Astrocyte (in vitro differentiated cells and primary cell): ENCODE measurements around the gene MBNL1. TPM values are rescaled to one million over a fixed set of nuclear protein-coding genes. Genes with fewer than 3 reads are reported as not detected.

Experiments
- DNase-seq: peaks from one replicate; pipeline ENCODE4 v3.0.0-alpha.2; 2010; ENCODE audit warnings: low read depth
- FAIRE-seq: peaks from 2 replicates; lab custom pipeline; 2011; peaks lifted over from hg19 to GRCh38; lab: Jason Lieb, UNC
- H2AFZ ChIP-seq: 2 replicates; pipeline ENCODE4 v1.6.0; 2012; ENCODE audit warnings: low read depth, low read length, inconsistent platforms
- H3K27ac ChIP-seq: 2 replicates; pipeline ENCODE4 v1.5.1; 2011; ENCODE audit warnings: low read depth, low read length, inconsistent platforms
- H3K27me3 ChIP-seq: 2 replicates; pipeline ENCODE4 v1.6.0; 2011; ENCODE audit warnings: low read length, inconsistent platforms; ENCODE audit not compliant: insufficient read depth
- H3K36me3 ChIP-seq: 2 replicates; pipeline ENCODE4 v1.5.1; 2011; ENCODE audit warnings: low read length, inconsistent platforms; ENCODE audit not compliant: insufficient read depth
- H3K4me1 ChIP-seq: 2 replicates; pipeline ENCODE4 v1.5.1; 2011; ENCODE audit warnings: low read length, inconsistent platforms; ENCODE audit not compliant: insufficient read depth
- H3K4me2 ChIP-seq: 2 replicates; pipeline ENCODE4 v1.6.0; 2012; ENCODE audit warnings: low read length, inconsistent platforms
- H3K4me3 ChIP-seq: 2 replicates; pipeline ENCODE4 v1.5.1; 2011; ENCODE audit warnings: low read depth, mild to moderate bottlenecking, low read length, inconsistent platforms; ENCODE audit not compliant: insufficient read depth
- H3K79me2 ChIP-seq: 2 replicates; pipeline ENCODE4 v1.6.0; 2012; ENCODE audit warnings: mild to moderate bottlenecking, low read length, inconsistent platforms; ENCODE audit not compliant: insufficient read depth
- H3K9ac ChIP-seq: 2 replicates; pipeline ENCODE4 v1.6.0; 2012; ENCODE audit warnings: mild to moderate bottlenecking, low read length, inconsistent platforms
- H3K9me3 ChIP-seq: 2 replicates; pipeline ENCODE4 v1.5.1; 2012; ENCODE audit warnings: low read depth, mild to moderate bottlenecking, low read length, inconsistent platforms; ENCODE audit not compliant: insufficient read depth
- H4K20me1 ChIP-seq: 2 replicates; pipeline ENCODE4 v1.6.0; 2012; ENCODE audit warnings: low read length, inconsistent platforms; ENCODE audit not compliant: insufficient read depth
- H3K27ac Mint-ChIP-seq: one replicate; pipeline ENCODE4 v1.8.0; 2021; ENCODE audit warnings: mild to moderate bottlenecking, mixed read lengths; ENCODE audit not compliant: unreplicated experiment
- H3K27me3 Mint-ChIP-seq: one replicate; pipeline ENCODE4 v1.8.0; 2021; ENCODE audit warnings: low read depth, mixed read lengths; ENCODE audit not compliant: unreplicated experiment
- H3K36me3 Mint-ChIP-seq: one replicate; pipeline ENCODE4 v1.8.0; 2021; ENCODE audit warnings: low read depth, mixed read lengths; ENCODE audit not compliant: unreplicated experiment
- H3K4me1 Mint-ChIP-seq: one replicate; pipeline ENCODE4 v1.8.0; 2021; ENCODE audit warnings: low read depth, mixed read lengths; ENCODE audit not compliant: unreplicated experiment
- H3K4me3 Mint-ChIP-seq: one replicate; pipeline ENCODE4 v1.8.0; 2021; ENCODE audit warnings: mild to moderate bottlenecking, moderate library complexity, mixed read lengths; ENCODE audit not compliant: unreplicated experiment
- H3K9me3 Mint-ChIP-seq: one replicate; pipeline ENCODE4 v1.8.0; 2021; ENCODE audit warnings: mild to moderate bottlenecking, mixed read lengths; ENCODE audit not compliant: unreplicated experiment
- CTCF ChIP-seq: IDR thresholded peaks from 2 replicates; pipeline ENCODE4 v1.5.1; 2011; ENCODE audit warnings: low read depth, mild to moderate bottlenecking, inconsistent platforms, low read length, moderate library complexity; ENCODE audit not compliant: insufficient read depth
- EZH2 ChIP-seq: IDR thresholded peaks from 2 replicates; pipeline ENCODE4 v1.6.1; 2012; ENCODE audit warnings: mild to moderate bottlenecking, low read length, inconsistent platforms; ENCODE audit not compliant: insufficient read depth
- total RNA-seq: library from RNA; stranded (reverse); gene quantifications from 2 replicates; pipeline ENCODE4 v1.2.1, GENCODE V29; 2021

MBNL1 gene
- total RNA-seq, 1 donor from 2014 or later: 93.1 TPM

DNA sequence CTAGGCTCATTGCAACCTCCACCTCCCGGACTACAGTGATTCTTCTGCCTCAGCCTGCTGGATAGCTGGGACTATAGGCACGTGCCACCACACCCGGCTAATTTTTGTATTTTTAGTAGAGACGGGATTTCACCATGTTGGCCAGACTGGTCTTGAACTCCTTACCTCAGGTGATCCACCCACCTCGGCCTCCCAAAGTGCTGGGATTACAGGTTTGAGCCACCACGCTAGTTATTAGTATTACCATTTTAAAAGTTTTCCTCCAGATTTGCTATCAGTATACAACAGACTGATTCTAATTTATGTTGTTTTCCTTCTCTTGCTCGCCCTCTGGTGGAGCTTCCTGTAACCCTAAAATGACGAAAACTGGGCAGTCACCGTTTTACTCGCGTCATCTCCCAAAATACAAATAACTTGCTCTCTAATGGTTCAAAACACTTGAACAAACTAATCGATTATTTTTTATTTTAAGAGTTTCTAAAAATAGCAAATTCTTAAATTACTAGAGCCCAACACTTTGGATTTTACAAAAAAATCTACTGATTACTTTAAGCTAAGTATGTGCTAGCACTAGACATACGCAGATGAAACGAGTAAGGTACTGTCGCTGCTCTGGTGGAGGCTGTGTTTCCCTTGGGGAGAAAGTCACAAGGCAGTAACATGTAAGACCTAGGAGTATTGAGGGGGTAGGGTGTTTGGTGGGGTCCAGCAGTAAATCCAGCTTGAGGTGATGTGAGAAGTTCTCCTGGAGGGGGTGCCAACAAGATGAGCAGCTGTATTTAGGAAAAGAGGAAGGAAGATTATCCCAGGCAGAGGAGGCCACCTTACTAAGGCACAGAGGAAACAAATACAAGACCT, 203.3 kb downstream of the MBNL1 start:
- no peaks in the 10 kb centered on the region for H3K4me1 Mint-ChIP-seq
- no peaks in the 10 kb centered on the region for H3K27me3 Mint-ChIP-seq
- DNase-seq (peak; percentile 32), FAIRE-seq (no peak)
- no peaks in the 10 kb centered on the region for H3K36me3 Mint-ChIP-seq
- no peaks in the 10 kb centered on the region for H4K20me1 ChIP-seq
- H3K79me2 ChIP-seq: no peaks in the 10 kb centered on the region
- peak overlapping the region; percentile 56 for H3K4me2 ChIP-seq
- no peak overlapping the region for H3K27ac Mint-ChIP-seq
- peak; percentile 73 for TF ChIP-seq CTCF
- TF ChIP-seq EZH2: no peak
- H3K36me3 ChIP-seq: no peaks in the 10 kb centered on the region
- no peaks in the 10 kb centered on the region for H3K9me3 Mint-ChIP-seq
- no peak overlapping the region for H2AFZ ChIP-seq
- no peaks in the 10 kb centered on the region for H3K27me3 ChIP-seq
- H3K27ac ChIP-seq: no peak overlapping the region
- H3K4me3 ChIP-seq: no peak overlapping the region
- H3K4me3 Mint-ChIP-seq: no peak overlapping the region
- H3K9me3 ChIP-seq: no peaks in the 10 kb centered on the region
- peak overlapping the region; percentile 19 for H3K9ac ChIP-seq
- no peaks in the 10 kb centered on the region for H3K4me1 ChIP-seq

DNA sequence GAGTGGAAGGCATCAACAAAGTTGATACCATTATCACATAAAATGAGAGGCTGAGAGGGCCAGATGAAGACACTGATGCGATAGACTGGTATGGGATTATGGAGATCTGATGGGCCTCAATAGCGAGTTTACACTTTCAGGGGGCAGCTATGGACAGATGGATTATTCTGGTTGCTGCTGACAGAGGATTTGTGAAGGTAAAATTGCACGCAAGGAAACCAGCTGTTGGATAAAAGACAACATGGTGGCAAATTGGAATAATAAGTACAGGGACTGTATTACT, 203.9 kb downstream of the MBNL1 start:
- FAIRE-seq: no peak
- no peaks in the 10 kb centered on the region for H3K79me2 ChIP-seq
- no peak overlapping the region for H2AFZ ChIP-seq
- no peaks in the 10 kb centered on the region for H3K36me3 Mint-ChIP-seq
- no peak overlapping the region for H3K27ac ChIP-seq
- no peak overlapping the region for H3K4me3 ChIP-seq
- no peak overlapping the region for H3K27ac Mint-ChIP-seq
- no peak overlapping the region for H3K4me3 Mint-ChIP-seq
- no peaks in the 10 kb centered on the region for H4K20me1 ChIP-seq
- H3K4me1 ChIP-seq: no peaks in the 10 kb centered on the region
- no peak for DNase-seq
- H3K27me3 Mint-ChIP-seq: no peaks in the 10 kb centered on the region
- no peaks in the 10 kb centered on the region for H3K9me3 Mint-ChIP-seq
- no peaks in the 10 kb centered on the region for H3K36me3 ChIP-seq
- H3K9me3 ChIP-seq: no peaks in the 10 kb centered on the region
- H3K4me1 Mint-ChIP-seq: no peaks in the 10 kb centered on the region
- no peaks in the 10 kb centered on the region for H3K27me3 ChIP-seq
- TF ChIP-seq CTCF (no peak), EZH2 (no peak)
- H3K9ac ChIP-seq: peak overlapping the region; percentile 19
- no peak overlapping the region for H3K4me2 ChIP-seq

DNA sequence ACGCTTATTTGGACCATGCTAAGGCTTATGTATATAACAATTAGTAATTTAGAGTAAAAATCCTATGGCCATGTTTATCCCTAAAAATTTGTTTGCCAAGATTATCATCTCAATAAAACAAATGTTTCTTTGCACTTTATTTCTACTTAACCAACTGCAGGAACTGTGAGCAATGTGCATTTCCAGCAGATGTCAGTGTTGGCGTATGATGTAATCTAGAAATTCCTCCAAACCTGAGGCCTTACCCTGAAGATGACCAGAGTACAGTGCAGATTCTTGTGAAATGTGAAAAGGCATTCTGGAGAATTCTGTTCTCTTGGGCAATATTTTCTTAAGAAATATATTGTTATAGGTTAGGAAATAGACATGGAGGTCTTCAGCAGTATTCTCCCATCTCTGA, 205.9 kb downstream of the MBNL1 start:
- no peaks in the 10 kb centered on the region for H3K9me3 Mint-ChIP-seq
- no peak overlapping the region for H3K4me3 Mint-ChIP-seq
- H4K20me1 ChIP-seq: no peaks in the 10 kb centered on the region

More for the DNA sequence above, 205.9 kb downstream of the MBNL1 start:
- no peak overlapping the region for H3K4me2 ChIP-seq
- peak; percentile 49 for DNase-seq
- TF ChIP-seq EZH2: no peak
- TF ChIP-seq CTCF: peak; percentile 68
- H3K4me1 Mint-ChIP-seq: no peaks in the 10 kb centered on the region
- no peak overlapping the region for H3K9ac ChIP-seq
- H3K36me3 Mint-ChIP-seq: no peaks in the 10 kb centered on the region
- no peak overlapping the region for H2AFZ ChIP-seq
- no peaks in the 10 kb centered on the region for H3K9me3 ChIP-seq
- no peaks in the 10 kb centered on the region for H3K27me3 Mint-ChIP-seq
- H3K4me1 ChIP-seq: no peaks in the 10 kb centered on the region
- no peaks in the 10 kb centered on the region for H3K27me3 ChIP-seq
- H3K79me2 ChIP-seq: no peaks in the 10 kb centered on the region
- no peaks in the 10 kb centered on the region for H3K36me3 ChIP-seq
- no peak for FAIRE-seq
- no peak overlapping the region for H3K27ac Mint-ChIP-seq
- no peak overlapping the region for H3K27ac ChIP-seq
- no peak overlapping the region for H3K4me3 ChIP-seq
